HepG2 (cell line): ENCODE data around the gene DAPK3. TPM values are rescaled to one million over a fixed set of nuclear protein-coding genes. Genes with fewer than 3 reads are reported as not detected.

Experiments
- EHMT2 ChIP-seq: fragments of 200-600 bp; sonication (generic); IDR thresholded peaks from 2 replicates; pipeline ENCODE4 v1.7.0; 2017; ENCODE audit warnings: antibody characterized with exemption, low read depth, low read length, borderline replicate concordance
- HMG20A ChIP-seq: IDR thresholded peaks from 2 replicates; pipeline ENCODE4 v1.6.1; 2016; ENCODE audit warnings: borderline replicate concordance
- KDM5B ChIP-seq: sonication (generic); formaldehyde crosslinking; IDR thresholded peaks from 2 replicates; pipeline ENCODE4 v1.4.0; 2020; ENCODE audit warnings: missing genetic modification reagents, mild to moderate bottlenecking, borderline replicate concordance
- KDM6A ChIP-seq: IDR thresholded peaks from 2 replicates; pipeline ENCODE4 v1.6.1; 2016; ENCODE audit warnings: low read depth
- NFE2L2 ChIP-seq: fragments of 150-350 bp; IDR thresholded peaks from 2 replicates; pipeline ENCODE4 v1.6.1; 2014; ENCODE audit warnings: low read length
- PRDM15 ChIP-seq: sonication (generic); formaldehyde crosslinking; IDR thresholded peaks from 2 replicates; pipeline ENCODE4 v1.4.0; 2020; ENCODE audit warnings: missing genetic modification reagents
- RBAK ChIP-seq: sonication (generic); formaldehyde crosslinking; IDR thresholded peaks from 2 replicates; pipeline ENCODE4 v1.5.1; 2020; ENCODE audit warnings: mild to moderate bottlenecking, missing genetic modification reagents
- SMAD1 ChIP-seq: sonication (generic); formaldehyde crosslinking; IDR thresholded peaks from 2 replicates; pipeline ENCODE4 v1.4.0; 2020; ENCODE audit warnings: missing genetic modification reagents, low read depth, mild to moderate bottlenecking, borderline replicate concordance
- SRF ChIP-seq: IDR thresholded peaks from 2 replicates; pipeline ENCODE4 v1.6.1; 2011; ENCODE audit warnings: mild to moderate bottlenecking, low read depth, low read length, moderate library complexity
- TARDBP ChIP-seq: sonication (generic); formaldehyde crosslinking; IDR thresholded peaks from 2 replicates; pipeline ENCODE4 v1.8.0; 2022; ENCODE audit warnings: mild to moderate bottlenecking, missing genetic modification reagents
- U2AF2 ChIP-seq: fragments of 200-400 bp; formaldehyde crosslinking; IDR thresholded peaks from 2 replicates; pipeline ENCODE4 v1.6.1; 2017; ENCODE audit warnings: low read depth, mild to moderate bottlenecking, low read length
- ZNF160 ChIP-seq: sonication (generic); formaldehyde crosslinking; IDR thresholded peaks from 2 replicates; pipeline ENCODE4 v1.8.0; 2022; ENCODE audit warnings: mild to moderate bottlenecking, inconsistent platforms, missing genetic modification reagents
- ZNF24 ChIP-seq: fragments of 450-650 bp; IDR thresholded peaks from 2 replicates; pipeline ENCODE4 v1.6.1; 2017; ENCODE audit warnings: antibody characterized with exemption, mild to moderate bottlenecking
- ZNF280B ChIP-seq: sonication (generic); formaldehyde crosslinking; IDR thresholded peaks from 2 replicates; pipeline ENCODE4 v1.5.0; 2020; ENCODE audit warnings: missing genetic modification reagents, mild to moderate bottlenecking, borderline replicate concordance
- ZNF660 ChIP-seq: sonication (generic); formaldehyde crosslinking; IDR thresholded peaks from 2 replicates; pipeline ENCODE4 v1.5.1; 2020; ENCODE audit warnings: mild to moderate bottlenecking, low read depth, missing genetic modification reagents, borderline replicate concordance
- polyA plus RNA-seq, 8 experiments: library from polyadenylated mRNA; depleted of rRNA in 3 of 8; stranded (reverse) in 7 of 8; unstranded in 1 of 8; fragments of >200 nt; fragmentation: Illumina TruSeq in 4 of 8; extraction: Trizol in 4 of 8; gene quantifications; 2 replicates each; pipeline versions ENCODE4 v1.2.1 to v1.2.3, GENCODE V29; 2011 to 2016; ENCODE audit warnings: low read depth in 4 of 8, missing spikeins in 1 of 8, mixed read lengths in 1 of 8; ENCODE audit not compliant: insufficient read depth in 1 of 8
- total RNA-seq, 5 experiments: library from RNA; depleted of rRNA; stranded (reverse); fragments of >200 nt; fragmentation: Illumina TruSeq; extraction: Trizol; gene quantifications; 2 replicates each; pipeline ENCODE4 v1.2.3, GENCODE V29; 2016; ENCODE audit warnings: low read depth in 1 of 5
- TF ChIP-seq, protein P1 (sequence below): sonication (generic); formaldehyde crosslinking; IDR thresholded peaks from 2 replicates; pipeline ENCODE4 v1.4.0; 2020; ENCODE audit warnings: mild to moderate bottlenecking, missing genetic modification reagents
- TF ChIP-seq, protein P2 (sequence below): sonication (generic); formaldehyde crosslinking; conservative IDR thresholded peaks from 2 replicates; pipeline ENCODE4 v1.4.0; 2020; ENCODE audit warnings: missing genetic modification reagents
- TF ChIP-seq, protein P3 (sequence below): sonication (generic); formaldehyde crosslinking; IDR thresholded peaks from 2 replicates; pipeline ENCODE4 v1.8.1; 2023; ENCODE audit warnings: mild to moderate bottlenecking, missing genetic modification reagents

DAPK3 gene
- total and polyA plus RNA-seq, 2 of the 13 experiments (the other 11 are each of a cell fraction or from before 2014, with no cell fraction given) = 30.5 to 37.3 TPM

- TF ChIP-seq RBAK = no peak
- TF ChIP-seq EHMT2 = no peak
- no peak; the same call in 1 of the 2 replicates for TF ChIP-seq NFE2L2
- TF ChIP-seq KDM5B (CRISPR knock-in tag) = peak; percentile 91; the same call in 1 of the 2 replicates
- TF ChIP-seq, protein P1, sequence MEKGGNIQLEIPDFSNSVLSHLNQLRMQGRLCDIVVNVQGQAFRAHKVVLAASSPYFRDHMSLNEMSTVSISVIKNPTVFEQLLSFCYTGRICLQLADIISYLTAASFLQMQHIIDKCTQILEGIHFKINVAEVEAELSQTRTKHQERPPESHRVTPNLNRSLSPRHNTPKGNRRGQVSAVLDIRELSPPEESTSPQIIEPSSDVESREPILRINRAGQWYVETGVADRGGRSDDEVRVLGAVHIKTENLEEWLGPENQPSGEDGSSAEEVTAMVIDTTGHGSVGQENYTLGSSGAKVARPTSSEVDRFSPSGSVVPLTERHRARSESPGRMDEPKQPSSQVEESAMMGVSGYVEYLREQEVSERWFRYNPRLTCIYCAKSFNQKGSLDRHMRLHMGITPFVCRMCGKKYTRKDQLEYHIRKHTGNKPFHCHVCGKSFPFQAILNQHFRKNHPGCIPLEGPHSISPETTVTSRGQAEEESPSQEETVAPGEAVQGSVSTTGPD (CRISPR knock-in tag) = no peak
- no peak for TF ChIP-seq KDM6A (CRISPR knock-in tag)
- no peak for TF ChIP-seq U2AF2
- peak; percentile 12; the same call in 1 of the 2 replicates for TF ChIP-seq SRF
- no peak; the same call in 1 of the 2 replicates for TF ChIP-seq ZNF660
- peak; percentile 83; the same call in 1 of the 2 replicates for TF ChIP-seq ZNF280B
- TF ChIP-seq ZNF24 = 0 out of 2 replicates have a peak, but pooled peaks have one; percentile 29
- peak; percentile 92 for TF ChIP-seq SMAD1
- TF ChIP-seq HMG20A (CRISPR knock-in tag) = no peak; the same call in 1 of the 2 replicates
- no peak for TF ChIP-seq PRDM15
- TF ChIP-seq, protein P2, sequence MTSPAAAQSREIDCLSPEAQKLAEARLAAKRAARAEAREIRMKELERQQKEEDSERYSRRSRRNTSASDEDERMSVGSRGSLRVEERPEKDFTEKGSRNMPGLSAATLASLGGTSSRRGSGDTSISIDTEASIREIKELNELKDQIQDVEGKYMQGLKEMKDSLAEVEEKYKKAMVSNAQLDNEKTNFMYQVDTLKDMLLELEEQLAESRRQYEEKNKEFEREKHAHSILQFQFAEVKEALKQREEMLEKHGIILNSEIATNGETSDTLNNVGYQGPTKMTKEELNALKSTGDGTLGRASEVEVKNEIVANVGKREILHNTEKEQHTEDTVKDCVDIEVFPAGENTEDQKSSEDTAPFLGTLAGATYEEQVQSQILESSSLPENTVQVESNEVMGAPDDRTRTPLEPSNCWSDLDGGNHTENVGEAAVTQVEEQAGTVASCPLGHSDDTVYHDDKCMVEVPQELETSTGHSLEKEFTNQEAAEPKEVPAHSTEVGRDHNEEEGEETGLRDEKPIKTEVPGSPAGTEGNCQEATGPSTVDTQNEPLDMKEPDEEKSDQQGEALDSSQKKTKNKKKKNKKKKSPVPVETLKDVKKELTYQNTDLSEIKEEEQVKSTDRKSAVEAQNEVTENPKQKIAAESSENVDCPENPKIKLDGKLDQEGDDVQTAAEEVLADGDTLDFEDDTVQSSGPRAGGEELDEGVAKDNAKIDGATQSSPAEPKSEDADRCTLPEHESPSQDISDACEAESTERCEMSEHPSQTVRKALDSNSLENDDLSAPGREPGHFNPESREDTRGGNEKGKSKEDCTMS (CRISPR knock-in tag) = no peak
- TF ChIP-seq, protein P3, sequence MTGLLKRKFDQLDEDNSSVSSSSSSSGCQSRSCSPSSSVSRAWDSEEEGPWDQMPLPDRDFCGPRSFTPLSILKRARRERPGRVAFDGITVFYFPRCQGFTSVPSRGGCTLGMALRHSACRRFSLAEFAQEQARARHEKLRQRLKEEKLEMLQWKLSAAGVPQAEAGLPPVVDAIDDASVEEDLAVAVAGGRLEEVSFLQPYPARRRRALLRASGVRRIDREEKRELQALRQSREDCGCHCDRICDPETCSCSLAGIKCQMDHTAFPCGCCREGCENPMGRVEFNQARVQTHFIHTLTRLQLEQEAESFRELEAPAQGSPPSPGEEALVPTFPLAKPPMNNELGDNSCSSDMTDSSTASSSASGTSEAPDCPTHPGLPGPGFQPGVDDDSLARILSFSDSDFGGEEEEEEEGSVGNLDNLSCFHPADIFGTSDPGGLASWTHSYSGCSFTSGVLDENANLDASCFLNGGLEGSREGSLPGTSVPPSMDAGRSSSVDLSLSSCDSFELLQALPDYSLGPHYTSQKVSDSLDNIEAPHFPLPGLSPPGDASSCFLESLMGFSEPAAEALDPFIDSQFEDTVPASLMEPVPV (CRISPR knock-in tag) = peak; percentile 63
- peak; percentile 83 for TF ChIP-seq TARDBP (CRISPR knock-in tag)
- no peak for TF ChIP-seq ZNF160
Observed at GRCh38 chr19:3984908-3985642, 14.2 kb upstream of the DAPK3 start, which contains the start of gene EEF2 (continued).
